HEK293T (cell line): Measurements from ENCODE around the gene PPRC1.

Experiments
- ARNT ChIP-seq: fragments of 450-650 bp; IDR thresholded peaks from 2 replicates; pipeline ENCODE4 v1.6.1; 2017; ENCODE audit warnings: mild to moderate bottlenecking
- BHLHE40 ChIP-seq: fragments of 450-650 bp; IDR thresholded peaks from 2 replicates; pipeline ENCODE4 v1.6.1; 2016; ENCODE audit warnings: mild to moderate bottlenecking, moderate library complexity, borderline replicate concordance
- ELF4 ChIP-seq: fragments of 450-650 bp; IDR thresholded peaks from 2 replicates; pipeline ENCODE4 v1.6.1; 2017; ENCODE audit warnings: antibody characterized with exemption
- FOXK2 ChIP-seq: fragments of 450-650 bp; IDR thresholded peaks from 2 replicates; pipeline ENCODE4 v1.6.1; 2016; ENCODE audit warnings: mild to moderate bottlenecking
- LEF1 ChIP-seq: fragments of 450-650 bp; IDR thresholded peaks from 2 replicates; pipeline ENCODE4 v1.6.1; 2017; ENCODE audit warnings: mild to moderate bottlenecking, borderline replicate concordance
- NFRKB ChIP-seq: fragments of 450-650 bp; IDR thresholded peaks from 2 replicates; pipeline ENCODE4 v1.6.1; 2016; ENCODE audit warnings: mild to moderate bottlenecking, moderate library complexity
- SP1 ChIP-seq: fragments of 450-650 bp; IDR thresholded peaks from 2 replicates; pipeline ENCODE4 v1.6.1; 2017
- SUZ12 ChIP-seq: fragments of 450-650 bp; IDR thresholded peaks from 2 replicates; pipeline ENCODE4 v1.6.1; 2016; ENCODE audit warnings: mild to moderate bottlenecking
- TARDBP ChIP-seq: fragments of 450-650 bp; IDR thresholded peaks from 2 replicates; pipeline ENCODE4 v1.6.1; 2016

- no peak for TF ChIP-seq SP1
- no peak for TF ChIP-seq LEF1
- no peak for TF ChIP-seq ELF4
- no peak for TF ChIP-seq BHLHE40
- TF ChIP-seq TARDBP: no peak
- no peak for TF ChIP-seq FOXK2
- no peak for TF ChIP-seq ARNT
- TF ChIP-seq NFRKB: no peak
- TF ChIP-seq SUZ12: no peak
Observed at GRCh38 chr10:102118867-102119266, 14.0 kb upstream of the PPRC1 start.
